Cardiac fibroblast (primary cell): ENCODE measurements around the gene APOL3.
A peak's percentile ranks its signal among the peaks of the same experiment; 100 is the strongest.
"Not testable (repeated sequence)": the region's sequence is repeated elsewhere in the genome, so short reads cannot be mapped to it uniquely, and the experiment has no call there.

ENCODE experiments used
- DNase-seq, 2 donors: peaks; one replicate each; pipeline versions ENCODE4 v3.0.0 to v3.0.0-alpha.2; 2010; ENCODE audit warnings: low read depth in 2 of 2
- H3K4me3 ChIP-seq, 2 donors: replicated peaks in 1 of 2; 1 replicate in 1 of 2; 2 replicates in 1 of 2; pipeline ENCODE4 v1.5.1; 2011; ENCODE audit warnings: low read depth in 2 of 2, low read length in 2 of 2, mild to moderate bottlenecking in 2 of 2, moderate library complexity in 1 of 2
- CTCF ChIP-seq: IDR thresholded peaks from one replicate; pipeline ENCODE4 v1.5.1; 2011; ENCODE audit warnings: low read depth, mild to moderate bottlenecking, low read length, inconsistent platforms

APOL3 gene

GRCh38 chr22:36156515-36157419 lies 3.8 kb downstream of the APOL3 start:
- peak overlapping the region; percentile 35 to 52 for H3K4me3 ChIP-seq
- DNase-seq, result peak; percentile 92
- TF ChIP-seq CTCF, result no peak

GRCh38 chr22:36156119-36156514 lies 4.4 kb downstream of the APOL3 start:
- peak overlapping the region; percentile 35 to 52 for H3K4me3 ChIP-seq
- TF ChIP-seq CTCF, result no peak
- no peak for DNase-seq

- H3K4me3 ChIP-seq, result no peak overlapping the region
- TF ChIP-seq CTCF, result no peak
- peak; percentile 45 to 63 for DNase-seq
These were observed 4.9 kb downstream of the APOL3 start for GRCh38 chr22:36155702-36156101.

- H3K4me3 ChIP-seq, result no peak overlapping the region
- no peak for TF ChIP-seq CTCF
- no peak for DNase-seq
These were observed 6.1 kb downstream of the APOL3 start for GRCh38 chr22:36154423-36154945.

GRCh38 chr22:36153501-36154422 lies 6.8 kb downstream of the APOL3 start:
- no peak for DNase-seq
- TF ChIP-seq CTCF, result no peak
- no peak overlapping the region for H3K4me3 ChIP-seq

- not testable (repeated sequence) for DNase-seq, H3K4me3 ChIP-seq
These were observed 7.7 kb downstream of the APOL3 start for GRCh38 chr22:36152821-36153220.

- H3K4me3 ChIP-seq, result no peak overlapping the region
- DNase-seq, result no peak
- no peak for TF ChIP-seq CTCF
These were observed 8.5 kb downstream of the APOL3 start for GRCh38 chr22:36152088-36152487.
